ENCODE results near the gene DLGAP1.

Gene DLGAP1

GRCh38 chr18:4172196-4173100, 282.7 kb downstream of the DLGAP1 start:
- DNase-seq (ENCODE audit: low spot score): no peak

- no peak for DNase-seq (ENCODE audit: low spot score)
Observed at GRCh38 chr18:4157352-4157751, 297.8 kb downstream of the DLGAP1 start.

- DNase-seq (ENCODE audit: low spot score): no peak
Observed at GRCh38 chr18:4146797-4147196, 308.3 kb downstream of the DLGAP1 start.

GRCh38 chr18:4144201-4144600, 310.9 kb downstream of the DLGAP1 start:
- DNase-seq (ENCODE audit: low spot score): no peak

- no peak for DNase-seq (ENCODE audit: low spot score)
Observed at GRCh38 chr18:4143585-4143984, 311.5 kb downstream of the DLGAP1 start.

- no peak for DNase-seq (ENCODE audit: low spot score)
Observed at GRCh38 chr18:4142876-4143275, 312.2 kb downstream of the DLGAP1 start.

GRCh38 chr18:4134700-4135099, 320.4 kb downstream of the DLGAP1 start:
- DNase-seq (ENCODE audit: low spot score): no peak

- no peak for DNase-seq (ENCODE audit: low spot score)
Observed at GRCh38 chr18:4130734-4131719, 324.1 kb downstream of the DLGAP1 start.

GRCh38 chr18:4126939-4127338, 328.2 kb downstream of the DLGAP1 start:
- DNase-seq (ENCODE audit: low spot score): no peak

- no peak for DNase-seq (ENCODE audit: low spot score)
Observed at GRCh38 chr18:4125627-4126230, 329.4 kb downstream of the DLGAP1 start.

GRCh38 chr18:4125224-4125623, 329.9 kb downstream of the DLGAP1 start:
- DNase-seq (ENCODE audit: low spot score): peak; percentile 71

- DNase-seq (ENCODE audit: low spot score): no peak
Observed at GRCh38 chr18:4119813-4120212, 335.3 kb downstream of the DLGAP1 start.

GRCh38 chr18:4119127-4119648, 335.9 kb downstream of the DLGAP1 start:
- DNase-seq (ENCODE audit: low spot score): no peak

- no peak for DNase-seq (ENCODE audit: low spot score)
Observed at GRCh38 chr18:4108016-4108415, 347.1 kb downstream of the DLGAP1 start.

GRCh38 chr18:4107049-4107467, 348.0 kb downstream of the DLGAP1 start:
- DNase-seq (ENCODE audit: low spot score): no peak

GRCh38 chr18:4106407-4107033, 348.6 kb downstream of the DLGAP1 start:
- peak; percentile 82 for DNase-seq (ENCODE audit: low spot score)

GRCh38 chr18:4102901-4103300, 352.2 kb downstream of the DLGAP1 start:
- no peak for DNase-seq (ENCODE audit: low spot score)

GRCh38 chr18:4101009-4101408, 354.1 kb downstream of the DLGAP1 start:
- DNase-seq (ENCODE audit: low spot score): no peak

GRCh38 chr18:4096486-4096885, 358.6 kb downstream of the DLGAP1 start:
- DNase-seq (ENCODE audit: low spot score): no peak

GRCh38 chr18:4093676-4094075, 361.4 kb downstream of the DLGAP1 start:
- no peak for DNase-seq (ENCODE audit: low spot score)

GRCh38 chr18:4084382-4084900, 370.7 kb downstream of the DLGAP1 start:
- DNase-seq (ENCODE audit: low spot score): no peak

All from left forelimb (tissue), 1 donor.